ENCODE results near the gene GBP2. TPM values are rescaled to one million over a fixed set of nuclear protein-coding genes. Genes with fewer than 3 reads are reported as not detected.

Gene GBP2
- total and polyA plus RNA-seq, 2 donors from 2014 or later = 30.1 to 41.8 TPM

DNA sequence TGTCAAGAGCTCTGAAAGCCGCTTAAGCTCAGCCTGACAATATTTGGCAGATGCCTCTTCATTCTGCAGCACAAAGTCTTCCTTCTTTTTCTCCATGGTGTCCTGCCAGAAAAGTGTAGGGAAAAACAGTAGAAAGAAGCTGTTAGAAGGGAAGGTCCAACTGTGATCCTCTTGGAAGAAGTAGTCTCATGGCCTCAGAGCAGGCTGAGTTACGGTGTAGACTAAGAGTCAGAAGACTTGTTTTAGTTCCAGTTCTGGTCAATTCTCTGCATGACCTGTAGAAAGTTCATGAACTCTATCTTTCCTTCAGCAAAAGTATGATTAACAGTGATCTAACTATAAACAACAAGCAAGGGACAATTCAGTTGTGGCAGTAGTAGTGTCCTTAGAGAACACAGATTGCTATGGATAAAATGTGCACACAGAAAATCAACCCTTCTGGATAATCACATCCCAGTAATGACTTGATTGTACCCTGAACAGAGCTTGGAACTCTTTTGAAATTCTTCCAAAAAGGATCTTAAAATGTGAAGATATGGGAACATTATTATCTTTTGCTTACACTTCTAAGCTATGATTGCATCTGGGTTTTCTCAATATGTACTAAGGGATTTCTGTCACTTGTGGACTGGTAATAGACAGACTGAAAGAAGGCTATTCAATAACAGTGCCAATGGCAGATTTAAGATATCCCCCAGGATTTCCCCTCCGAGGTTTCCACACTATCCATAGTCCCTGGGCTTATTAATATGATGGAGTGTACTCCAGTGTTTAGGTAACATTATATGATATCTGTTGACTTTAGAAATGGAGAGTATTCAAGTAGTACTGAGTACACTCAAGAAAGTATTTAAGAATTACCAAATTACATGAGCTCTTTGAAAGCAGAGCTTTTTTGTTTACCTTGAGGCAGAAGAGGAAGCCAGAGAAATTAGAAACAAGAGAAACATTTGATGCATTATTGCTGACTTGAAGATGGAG, 22.1 kb upstream of the GBP2 start:
- no peaks in the 10 kb centered on the region for H3K27me3 ChIP-seq (ENCODE audit: control insufficient read depth, insufficient read depth, low read length)
- H3K9me3 ChIP-seq (ENCODE audit: control insufficient read depth in 2 of 3, insufficient read depth in 1 of 3, low read length in 3 of 3) = no peaks in the 10 kb centered on the region
- no peak overlapping the region for H3K4me3 ChIP-seq (ENCODE audit: low read length in 3 of 3)
- H3K36me3 ChIP-seq (ENCODE audit: control insufficient read depth in 2 of 3, insufficient read depth in 3 of 3, low read length in 3 of 3) = no peaks in the 10 kb centered on the region
- no peak for FAIRE-seq
- intact Hi-C loops (cut with DNase I) = no loop called here
- TF ChIP-seq, protein P1, sequence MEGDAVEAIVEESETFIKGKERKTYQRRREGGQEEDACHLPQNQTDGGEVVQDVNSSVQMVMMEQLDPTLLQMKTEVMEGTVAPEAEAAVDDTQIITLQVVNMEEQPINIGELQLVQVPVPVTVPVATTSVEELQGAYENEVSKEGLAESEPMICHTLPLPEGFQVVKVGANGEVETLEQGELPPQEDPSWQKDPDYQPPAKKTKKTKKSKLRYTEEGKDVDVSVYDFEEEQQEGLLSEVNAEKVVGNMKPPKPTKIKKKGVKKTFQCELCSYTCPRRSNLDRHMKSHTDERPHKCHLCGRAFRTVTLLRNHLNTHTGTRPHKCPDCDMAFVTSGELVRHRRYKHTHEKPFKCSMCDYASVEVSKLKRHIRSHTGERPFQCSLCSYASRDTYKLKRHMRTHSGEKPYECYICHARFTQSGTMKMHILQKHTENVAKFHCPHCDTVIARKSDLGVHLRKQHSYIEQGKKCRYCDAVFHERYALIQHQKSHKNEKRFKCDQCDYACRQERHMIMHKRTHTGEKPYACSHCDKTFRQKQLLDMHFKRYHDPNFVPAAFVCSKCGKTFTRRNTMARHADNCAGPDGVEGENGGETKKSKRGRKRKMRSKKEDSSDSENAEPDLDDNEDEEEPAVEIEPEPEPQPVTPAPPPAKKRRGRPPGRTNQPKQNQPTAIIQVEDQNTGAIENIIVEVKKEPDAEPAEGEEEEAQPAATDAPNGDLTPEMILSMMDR (IDR thresholded peaks at IDR 0.05; ENCODE audit: borderline replicate concordance, extremely low read depth, insufficient read depth) = no peak
- H3K9ac ChIP-seq (ENCODE audit: low read length in 3 of 3) = no peak overlapping the region
- no peak for DNase-seq
- H3K27ac ChIP-seq (ENCODE audit: low read depth in 2 of 2, low read length in 2 of 2) = no peak overlapping the region
- H3K4me1 ChIP-seq (ENCODE audit: control insufficient read depth in 2 of 3, insufficient read depth in 2 of 3, low read depth in 1 of 3, low read length in 3 of 3) = no peaks in the 10 kb centered on the region

DNA sequence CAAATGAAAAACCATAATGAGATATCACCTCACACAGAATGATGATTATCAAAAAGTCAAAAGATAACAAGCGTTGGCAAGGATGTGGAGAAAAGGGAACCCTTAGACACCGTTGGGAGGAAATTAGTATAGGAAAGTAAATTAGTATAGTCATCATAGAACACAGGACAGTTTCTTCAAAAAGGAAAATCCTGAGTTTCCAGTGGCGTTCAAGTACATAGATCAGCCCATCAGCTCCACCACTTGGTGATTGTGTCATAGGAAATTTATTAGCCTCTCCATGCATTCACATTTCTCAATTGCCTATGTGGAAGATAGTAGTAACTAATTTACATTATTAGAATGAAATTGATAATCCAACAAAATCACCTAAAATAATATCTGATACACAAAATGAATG, 20.8 kb upstream of the GBP2 start:
- Histone ChIP-seq H3K27ac (ENCODE audit: low read depth in 2 of 2, low read length in 2 of 2) (no peak overlapping the region), H3K9me3 (ENCODE audit: control insufficient read depth in 2 of 3, insufficient read depth in 1 of 3, low read length in 3 of 3) (no peaks in the 10 kb centered on the region), H3K4me3 (ENCODE audit: low read length in 3 of 3) (no peak overlapping the region), H3K9ac (ENCODE audit: low read length in 3 of 3) (no peak overlapping the region), H3K4me1 (ENCODE audit: control insufficient read depth in 2 of 3, insufficient read depth in 2 of 3, low read depth in 1 of 3, low read length in 3 of 3) (no peaks in the 10 kb centered on the region), H3K27me3 (ENCODE audit: control insufficient read depth, insufficient read depth, low read length) (no peaks in the 10 kb centered on the region), H3K36me3 (ENCODE audit: control insufficient read depth in 2 of 3, insufficient read depth in 3 of 3, low read length in 3 of 3) (no peaks in the 10 kb centered on the region)
- no peak for FAIRE-seq
- no peak for DNase-seq
- TF ChIP-seq, protein P1 (IDR thresholded peaks at IDR 0.05; ENCODE audit: borderline replicate concordance, extremely low read depth, insufficient read depth) = no peak
- intact Hi-C loops (cut with DNase I) = no loop called here

DNA sequence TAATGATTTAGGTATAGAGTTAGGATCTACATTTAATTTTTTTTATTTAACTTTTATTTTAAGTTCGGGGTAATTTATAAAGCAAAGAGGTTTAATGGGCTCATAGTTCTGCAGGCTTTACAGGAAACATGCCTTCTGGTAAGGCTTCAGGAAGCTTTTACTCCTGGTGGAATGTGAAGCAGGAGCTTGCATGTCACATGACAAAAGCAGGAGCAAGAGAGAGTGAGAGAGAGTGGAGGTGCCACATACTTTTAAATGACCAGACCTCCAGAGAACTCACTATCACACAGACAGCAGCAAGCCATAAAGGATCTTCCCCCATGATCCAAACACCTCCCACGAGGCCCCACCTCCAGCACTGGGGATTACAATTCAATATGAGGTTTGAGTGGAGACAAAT, 17.6 kb upstream of the GBP2 start:
- no peak overlapping the region for H3K9ac ChIP-seq (ENCODE audit: low read length in 3 of 3)
- DNase-seq (no peak), FAIRE-seq (no peak)
- H3K36me3 ChIP-seq (ENCODE audit: control insufficient read depth in 2 of 3, insufficient read depth in 3 of 3, low read length in 3 of 3) = no peaks in the 10 kb centered on the region
- TF ChIP-seq, protein P1 (IDR thresholded peaks at IDR 0.05; ENCODE audit: borderline replicate concordance, extremely low read depth, insufficient read depth) = no peak
- H3K27me3 ChIP-seq (ENCODE audit: control insufficient read depth, insufficient read depth, low read length) = no peaks in the 10 kb centered on the region
- peaks cover 0 to 2% (median 0%) of the 10 kb centered on the region in 3 donors for H3K9me3 ChIP-seq (ENCODE audit: control insufficient read depth in 2 of 3, insufficient read depth in 1 of 3, low read length in 3 of 3)
- intact Hi-C loops (cut with DNase I) = no loop called here
- no peaks in the 10 kb centered on the region for H3K4me1 ChIP-seq (ENCODE audit: control insufficient read depth in 2 of 3, insufficient read depth in 2 of 3, low read depth in 1 of 3, low read length in 3 of 3)
- H3K27ac ChIP-seq (ENCODE audit: low read depth in 2 of 2, low read length in 2 of 2) = no peak overlapping the region
- no peak overlapping the region for H3K4me3 ChIP-seq (ENCODE audit: low read length in 3 of 3)

All from kidney (tissue), 14 donors.